SKM-1 treated with dmso at 0.1 percent for 144 hours (cell line): ENCODE measurements around the gene ALX1.
"Not testable (repeated sequence)": the region's sequence is repeated elsewhere in the genome, so short reads cannot be mapped to it uniquely, and the experiment has no call there.

ENCODE experiments used
- DNase-seq: peaks from one replicate; lab custom pipeline; 2025; ENCODE audit not compliant: unreplicated experiment; lab: John Stamatoyannopoulos, UW

The ALX1 gene

GRCh38 chr12:85299053-85299452, 19.0 kb downstream of the ALX1 start:
- DNase-seq, result no peak

- DNase-seq, result no peak
Measured at GRCh38 chr12:85301051-85301450, 21.0 kb downstream of the ALX1 start.

- no peak for DNase-seq
Measured at GRCh38 chr12:85308374-85308773, 28.4 kb downstream of the ALX1 start.

GRCh38 chr12:85309125-85309566, 29.1 kb downstream of the ALX1 start:
- DNase-seq, result no peak

GRCh38 chr12:85310025-85310424, 30.0 kb downstream of the ALX1 start:
- DNase-seq, result no peak

- DNase-seq, result no peak
Measured at GRCh38 chr12:85310456-85311076, 30.5 kb downstream of the ALX1 start.

GRCh38 chr12:85317866-85318636, 38.0 kb downstream of the ALX1 start:
- DNase-seq, result not testable (repeated sequence)

- DNase-seq, result no peak
Measured at GRCh38 chr12:85322715-85323114, 42.7 kb downstream of the ALX1 start.

- no peak for DNase-seq
Measured at GRCh38 chr12:85325442-85325841, 45.4 kb downstream of the ALX1 start.

- DNase-seq, result no peak
Measured at GRCh38 chr12:85329913-85330312, 49.9 kb downstream of the ALX1 start.

- DNase-seq, result no peak
Measured at GRCh38 chr12:85348779-85349178, 68.8 kb downstream of the ALX1 start.

- DNase-seq, result no peak
Measured at GRCh38 chr12:85350356-85350755, 70.3 kb downstream of the ALX1 start.
